ENCODE data around the gene CSNK1G1.

GRCh38 chr15:64315216-64315615 is 40.8 kb downstream of the CSNK1G1 start:
- TF ChIP-seq CTCF (IDR thresholded peaks at IDR 0.05): no peak
- TF ChIP-seq POLR2A (IDR thresholded peaks at IDR 0.05): no peak
- TF ChIP-seq POLR2AphosphoS5 (IDR thresholded peaks at IDR 0.05; ENCODE audit: insufficient read depth in 1 of 2, low read depth in 1 of 2): no peak
